ENCODE measurements around the gene SIPA1L3. TPM values are rescaled to one million over a fixed set of nuclear protein-coding genes. Genes with fewer than 3 reads are reported as not detected.
"Not testable (repeated sequence)": the region's sequence is repeated elsewhere in the genome, so short reads cannot be mapped to it uniquely, and the experiment has no call there.

The SIPA1L3 gene
- total RNA-seq, 1 donor from 2014 or later: 8.8 TPM

GRCh38 chr19:38227287-38228004 is 320.4 kb downstream of the SIPA1L3 start:
- Histone ChIP-seq H3K27me3 (ENCODE audit: low read depth) (peaks cover 98% of the 10 kb centered on the region), H3K36me3 (no peaks in the 10 kb centered on the region), H3K27ac (replicated peaks) (no peak overlapping the region), H3K9me3 (replicated peaks) (no peaks in the 10 kb centered on the region), H3K4me1 (peaks cover 27% of the 10 kb centered on the region), H3K4me3 (no peak overlapping the region)
- DNase-seq: no peak
- no peak for TF ChIP-seq CTCF (IDR thresholded peaks at IDR 0.05; ENCODE audit: borderline replicate concordance)
- intact Hi-C loops (cut with micrococcal nuclease): no loop called here

- DNase-seq: no peak
- Histone ChIP-seq H3K27me3 (ENCODE audit: low read depth) (peaks cover 98% of the 10 kb centered on the region), H3K9me3 (replicated peaks) (no peaks in the 10 kb centered on the region), H3K27ac (replicated peaks) (no peak overlapping the region), H3K4me3 (peak overlapping the region; percentile 54), H3K36me3 (no peaks in the 10 kb centered on the region), H3K4me1 (peaks cover 27% of the 10 kb centered on the region)
- intact Hi-C loops (cut with micrococcal nuclease): no loop called here
- no peak for TF ChIP-seq CTCF (IDR thresholded peaks at IDR 0.05; ENCODE audit: borderline replicate concordance)
Observed at GRCh38 chr19:38228005-38228377, 321.0 kb downstream of the SIPA1L3 start.

GRCh38 chr19:38228491-38229439 is 321.8 kb downstream of the SIPA1L3 start:
- no peak for DNase-seq
- TF ChIP-seq CTCF (IDR thresholded peaks at IDR 0.05; ENCODE audit: borderline replicate concordance): no peak
- Histone ChIP-seq H3K4me1 (peaks cover 25% of the 10 kb centered on the region), H3K4me3 (peak overlapping the region; percentile 54), H3K9me3 (replicated peaks) (no peaks in the 10 kb centered on the region), H3K27me3 (ENCODE audit: low read depth) (peaks cover 95% of the 10 kb centered on the region), H3K27ac (replicated peaks) (no peak overlapping the region), H3K36me3 (no peaks in the 10 kb centered on the region)
- intact Hi-C loops (cut with micrococcal nuclease): no loop called here

GRCh38 chr19:38229585-38230073 is 322.6 kb downstream of the SIPA1L3 start:
- Histone ChIP-seq H3K9me3 (replicated peaks) (no peaks in the 10 kb centered on the region), H3K4me3 (peak overlapping the region; percentile 54), H3K27ac (replicated peaks) (no peak overlapping the region), H3K27me3 (ENCODE audit: low read depth) (peaks cover 86% of the 10 kb centered on the region), H3K36me3 (no peaks in the 10 kb centered on the region), H3K4me1 (peaks cover 17% of the 10 kb centered on the region)
- peak; percentile 56 for DNase-seq
- TF ChIP-seq CTCF (IDR thresholded peaks at IDR 0.05; ENCODE audit: borderline replicate concordance): no peak
- intact Hi-C loops (cut with micrococcal nuclease): no loop called here

- H3K27ac ChIP-seq (replicated peaks); H3K36me3 ChIP-seq; H3K9me3 ChIP-seq (replicated peaks); H3K4me3 ChIP-seq; intact Hi-C loops (cut with micrococcal nuclease); DNase-seq: not testable (repeated sequence)
- peaks cover 76% of the 10 kb centered on the region for H3K27me3 ChIP-seq (ENCODE audit: low read depth)
- H3K4me1 ChIP-seq: peaks cover 17% of the 10 kb centered on the region
Observed at GRCh38 chr19:38230506-38231133, 323.6 kb downstream of the SIPA1L3 start.
